ENCODE measurements around the gene ZNF346. TPM values are rescaled to one million over a fixed set of nuclear protein-coding genes. Genes with fewer than 3 reads are reported as not detected.

The ZNF346 gene
- total RNA-seq, 2 experiments from 2014 or later, result 36.6 to 42.4 TPM

DNA sequence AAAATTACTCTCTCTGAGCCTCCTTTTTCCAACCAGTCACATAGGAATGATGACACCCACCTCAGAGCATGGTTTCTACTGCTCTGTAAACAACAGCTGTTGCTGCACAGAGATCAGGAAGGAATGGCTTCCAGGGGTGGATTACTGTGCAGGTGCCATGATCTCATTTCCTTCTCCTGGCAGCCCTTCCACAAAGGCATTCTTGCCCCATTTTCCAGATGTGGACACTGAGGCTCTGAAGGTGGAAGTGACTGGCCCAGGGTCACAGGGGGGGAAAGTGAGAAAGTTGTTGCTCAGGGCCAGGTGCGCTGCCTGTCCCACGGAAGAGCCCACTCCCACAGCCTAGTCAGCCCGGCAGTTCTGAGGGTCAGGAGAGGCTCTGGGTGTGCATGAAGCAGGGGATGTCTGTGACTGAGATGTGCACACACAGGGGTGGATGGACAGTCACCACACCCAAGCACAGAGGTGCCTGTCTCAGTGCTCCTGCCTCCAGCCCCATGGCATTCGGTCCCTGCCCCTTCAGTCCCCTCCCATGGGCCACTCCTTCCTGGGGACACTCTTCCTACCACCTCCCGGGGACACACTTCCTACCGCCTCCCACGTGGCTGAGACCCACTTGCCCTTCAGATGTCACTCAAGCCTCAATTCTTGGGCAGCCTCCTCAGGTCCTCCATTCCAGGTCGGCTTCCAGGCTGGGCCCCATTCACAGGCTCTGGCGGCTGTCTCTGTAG is 81.2 kb downstream of the ZNF346 start:
- CTCF ChIA-PET (ENCODE audit: unreplicated experiment), result no interaction called here

DNA sequence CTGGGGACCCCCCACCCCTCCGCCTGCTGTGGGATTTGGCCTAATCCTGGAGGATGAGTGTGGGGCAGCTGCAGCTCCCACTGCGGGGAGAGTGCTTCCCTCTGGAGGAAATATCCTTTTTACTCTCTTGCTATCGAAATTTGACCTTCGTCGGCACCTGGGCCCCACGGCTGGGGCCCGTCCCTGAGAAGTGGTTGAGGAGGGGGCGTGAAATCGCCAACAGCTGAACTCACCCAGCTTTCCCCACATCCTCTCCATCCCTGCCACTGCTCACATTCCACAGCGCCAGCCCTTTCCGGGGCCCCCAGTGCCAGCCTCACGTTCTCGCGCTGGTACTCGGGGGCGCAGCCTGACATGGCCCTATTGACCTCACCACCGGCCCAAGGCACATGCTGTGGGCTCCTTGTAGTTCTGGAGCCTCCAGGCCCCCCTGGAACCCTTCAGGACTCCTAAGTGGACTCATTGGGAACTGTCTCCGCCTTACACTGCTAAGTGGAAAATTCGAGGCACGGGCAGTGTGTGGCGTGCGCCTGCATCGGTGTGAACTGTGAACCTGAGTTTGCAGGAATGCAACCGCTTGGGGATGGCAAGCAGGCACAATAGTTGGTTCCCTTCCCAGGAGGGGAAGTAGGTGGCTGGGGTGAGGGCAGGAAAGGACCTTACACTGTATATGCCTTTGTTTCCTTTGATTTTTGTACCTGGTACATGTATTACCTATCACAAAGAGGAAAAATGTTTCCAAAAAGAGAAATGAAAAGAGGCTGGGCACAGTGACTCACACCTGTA is 83.4 kb downstream of the ZNF346 start:
- POLR2A ChIA-PET, result interaction anchor here (0.5 kb wide), 1 partner anchor 32 kb away, joined by 4 read pairs; no protein-coding TSS in a partner anchor

More for the DNA sequence above, 81.2 kb downstream of the ZNF346 start:
- no TSS peak for BruUV-seq (replicated peaks)
- peaks cover 5% of the 10 kb centered on the region for H3K4me1 ChIP-seq (ENCODE audit: insufficient read depth, low read length, poor library complexity, severe bottlenecking)
- no peaks in the 10 kb centered on the region for H4K20me1 ChIP-seq (ENCODE audit: insufficient read depth, low read length)
- no peak overlapping the region for H3K4me2 ChIP-seq (ENCODE audit: low read length)
- H3K9me2 ChIP-seq (ENCODE audit: insufficient read depth, low read length), result no peaks in the 10 kb centered on the region
- H3K4me3 ChIP-seq (ENCODE audit: low read depth, low read length, poor library complexity, severe bottlenecking), result no peak overlapping the region
- no peaks in the 10 kb centered on the region for H3K9me3 ChIP-seq (ENCODE audit: low read length)
- intact Hi-C loops (cut with micrococcal nuclease; ENCODE audit: unreplicated experiment), result no loop called here
- no peak overlapping the region for H2AFZ ChIP-seq (ENCODE audit: low read length)
- DNase-seq (ENCODE audit: low spot score), result no peak
- POLR2A ChIA-PET, result interaction anchor here (0.7 kb wide), 1 partner anchor 1534 kb away, joined by 4 read pairs; no protein-coding TSS in a partner anchor
- TF ChIP-seq, protein P1, sequence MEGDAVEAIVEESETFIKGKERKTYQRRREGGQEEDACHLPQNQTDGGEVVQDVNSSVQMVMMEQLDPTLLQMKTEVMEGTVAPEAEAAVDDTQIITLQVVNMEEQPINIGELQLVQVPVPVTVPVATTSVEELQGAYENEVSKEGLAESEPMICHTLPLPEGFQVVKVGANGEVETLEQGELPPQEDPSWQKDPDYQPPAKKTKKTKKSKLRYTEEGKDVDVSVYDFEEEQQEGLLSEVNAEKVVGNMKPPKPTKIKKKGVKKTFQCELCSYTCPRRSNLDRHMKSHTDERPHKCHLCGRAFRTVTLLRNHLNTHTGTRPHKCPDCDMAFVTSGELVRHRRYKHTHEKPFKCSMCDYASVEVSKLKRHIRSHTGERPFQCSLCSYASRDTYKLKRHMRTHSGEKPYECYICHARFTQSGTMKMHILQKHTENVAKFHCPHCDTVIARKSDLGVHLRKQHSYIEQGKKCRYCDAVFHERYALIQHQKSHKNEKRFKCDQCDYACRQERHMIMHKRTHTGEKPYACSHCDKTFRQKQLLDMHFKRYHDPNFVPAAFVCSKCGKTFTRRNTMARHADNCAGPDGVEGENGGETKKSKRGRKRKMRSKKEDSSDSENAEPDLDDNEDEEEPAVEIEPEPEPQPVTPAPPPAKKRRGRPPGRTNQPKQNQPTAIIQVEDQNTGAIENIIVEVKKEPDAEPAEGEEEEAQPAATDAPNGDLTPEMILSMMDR (conservative IDR thresholded peaks at IDR 0.05; ENCODE audit: low read length), result no peak
- no peak for TF ChIP-seq EZH2phosphoT487 (IDR thresholded peaks at IDR 0.05; ENCODE audit: borderline replicate concordance, low read depth, low read length)
- H3K36me3 ChIP-seq (ENCODE audit: insufficient read depth, low read length), result no peaks in the 10 kb centered on the region
- no peaks in the 10 kb centered on the region for H3K79me2 ChIP-seq (ENCODE audit: insufficient read depth, low read depth, low read length)
- H3K27ac ChIP-seq (ENCODE audit: low read depth, low read length, poor library complexity, severe bottlenecking), result no peak overlapping the region

More for the DNA sequence above, 83.4 kb downstream of the ZNF346 start:
- Histone ChIP-seq H4K20me1 (ENCODE audit: insufficient read depth, low read length) (no peaks in the 10 kb centered on the region), H3K9me2 (ENCODE audit: insufficient read depth, low read length) (no peaks in the 10 kb centered on the region), H3K36me3 (ENCODE audit: insufficient read depth, low read length) (no peaks in the 10 kb centered on the region), H3K4me2 (ENCODE audit: low read length) (no peak overlapping the region), H2AFZ (ENCODE audit: low read length) (no peak overlapping the region), H3K4me1 (ENCODE audit: insufficient read depth, low read length, poor library complexity, severe bottlenecking) (no peaks in the 10 kb centered on the region), H3K79me2 (ENCODE audit: insufficient read depth, low read depth, low read length) (no peaks in the 10 kb centered on the region), H3K4me3 (ENCODE audit: low read depth, low read length, poor library complexity, severe bottlenecking) (no peak overlapping the region), H3K27ac (ENCODE audit: low read depth, low read length, poor library complexity, severe bottlenecking) (no peak overlapping the region), H3K9me3 (ENCODE audit: low read length) (no peaks in the 10 kb centered on the region)
- DNase-seq (ENCODE audit: low spot score), result no peak
- CTCF ChIA-PET (ENCODE audit: unreplicated experiment), result no interaction called here
- intact Hi-C loops (cut with micrococcal nuclease; ENCODE audit: unreplicated experiment), result no loop called here
- no TSS peak for BruUV-seq (replicated peaks)
- TF ChIP-seq EZH2phosphoT487 (IDR thresholded peaks at IDR 0.05; ENCODE audit: borderline replicate concordance, low read depth, low read length), result no peak
- TF ChIP-seq, protein P1 (conservative IDR thresholded peaks at IDR 0.05; ENCODE audit: low read length), result no peak
